Measurements from ENCODE around the gene TAGLN3.

- TF ChIP-seq CTCF (IDR thresholded peaks at IDR 0.05; ENCODE audit: insufficient read depth, low read length, poor library complexity, severe bottlenecking) (no peak), EZH2phosphoT487 (conservative IDR thresholded peaks at IDR 0.05; ENCODE audit: low read length) (no peak)
Observed at GRCh38 chr3:112003321-112004080, 4.8 kb downstream of the TAGLN3 start.

All from SU-DHL-6 (cell line).